BLaER1 treated with 17β-estradiol and CSF1 and Interleukin-3, amounts not matched to agents 10 nM and 100 nM (cell line): ENCODE data around the gene TIPARP.
A peak's percentile ranks its signal among the peaks of the same experiment; 100 is the strongest.

ENCODE experiments used
- H3K27ac ChIP-seq, 11 experiments: shearing (Covaris generic); formaldehyde crosslinking; 2 replicates each; pipeline ENCODE4 v1.8.1; 2022
- H3K27me3 ChIP-seq, 11 experiments: shearing (Covaris generic); formaldehyde crosslinking; 2 replicates each; pipeline ENCODE4 v1.8.1; 2022
- H3K36me3 ChIP-seq, 11 experiments: shearing (Covaris generic); formaldehyde crosslinking; 2 replicates each; pipeline ENCODE4 v1.8.1; 2022
- H3K4me1 ChIP-seq, 10 experiments: shearing (Covaris generic); formaldehyde crosslinking; 2 replicates each; pipeline ENCODE4 v1.8.1; 2022
- H3K4me2 ChIP-seq, 11 experiments: shearing (Covaris generic); formaldehyde crosslinking; 2 replicates each; pipeline ENCODE4 v1.8.1; 2022
- H3K4me3 ChIP-seq, 10 experiments: shearing (Covaris generic); formaldehyde crosslinking; 2 replicates each; pipeline ENCODE4 v1.8.1; 2022
- H3K9ac ChIP-seq, 11 experiments: shearing (Covaris generic); formaldehyde crosslinking; 2 replicates each; pipeline ENCODE4 v1.8.1; 2022
- H3K9me3 ChIP-seq, 11 experiments: shearing (Covaris generic); formaldehyde crosslinking; replicated peaks in 1 of 11; 2 replicates each; pipeline ENCODE4 v1.8.1; 2022
- H4K20me1 ChIP-seq, 11 experiments: shearing (Covaris generic); formaldehyde crosslinking; 2 replicates each; pipeline ENCODE4 v1.8.1; 2022
- Cebpa-rat ChIP-seq, 11 experiments: shearing (Covaris generic); IDR thresholded peaks; 2 replicates each; pipeline ENCODE4 v1.8.1; 2022

TIPARP gene

DNA sequence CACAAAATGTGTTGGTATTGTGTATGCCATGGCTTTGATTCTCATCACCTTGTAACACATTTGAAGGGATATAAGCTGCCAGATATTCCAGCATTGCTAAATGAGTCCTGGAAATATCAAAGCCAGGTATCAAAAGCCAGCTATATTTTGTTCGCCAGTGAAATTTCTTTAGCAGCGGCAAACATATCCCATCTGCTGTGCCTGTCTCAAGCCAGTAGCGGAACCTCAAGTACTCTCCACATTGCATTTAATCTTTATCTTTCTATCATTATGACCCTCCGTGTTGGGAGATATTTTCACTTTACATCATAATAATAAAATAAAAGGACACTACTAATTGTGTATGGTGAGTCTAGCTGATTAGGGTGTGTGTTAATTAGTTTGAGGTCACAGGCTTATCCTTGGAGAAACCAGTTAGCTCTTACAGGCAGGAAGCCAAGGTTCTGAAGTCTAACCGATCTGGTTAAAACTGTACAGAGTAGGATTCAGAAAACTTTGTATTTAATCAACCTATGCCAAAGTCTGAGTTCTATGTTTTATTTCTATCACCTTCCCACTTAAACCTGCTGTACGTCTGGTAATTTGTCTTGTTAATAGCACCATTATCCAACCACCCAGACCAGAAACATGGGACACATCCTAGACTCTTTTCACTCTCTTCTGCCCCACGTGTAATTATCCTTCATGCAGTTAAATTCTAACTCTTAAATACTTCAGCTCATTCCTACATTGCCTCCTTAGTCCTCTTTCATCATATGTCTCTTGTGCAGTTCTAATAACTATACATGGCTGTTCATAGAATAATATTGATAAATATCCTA, 14.5 kb downstream of the TIPARP start:
- H3K9ac ChIP-seq = no peak overlapping the region
- H3K27me3 ChIP-seq = no peaks in the 10 kb centered on the region
- TF ChIP-seq Cebpa-rat (IDR thresholded peaks at IDR 0.05) = no peak
- H4K20me1 ChIP-seq = peaks cover 7 to 100% (median 44%) of the 10 kb centered on the region in 11 experiments; a peak in 18 of 22 replicates
- no peak overlapping the region for H3K27ac ChIP-seq
- H3K36me3 ChIP-seq = peaks cover 16 to 57% (median 33%) of the 10 kb centered on the region in 11 experiments; a peak in 21 of 22 replicates
- H3K4me2 ChIP-seq = no peak overlapping the region
- H3K4me1 ChIP-seq = peaks cover 0 to 37% (median 12%) of the 10 kb centered on the region in 10 experiments; a peak in 10 of 20 replicates
- H3K4me3 ChIP-seq = no peak overlapping the region
- no peaks in the 10 kb centered on the region for H3K9me3 ChIP-seq

DNA sequence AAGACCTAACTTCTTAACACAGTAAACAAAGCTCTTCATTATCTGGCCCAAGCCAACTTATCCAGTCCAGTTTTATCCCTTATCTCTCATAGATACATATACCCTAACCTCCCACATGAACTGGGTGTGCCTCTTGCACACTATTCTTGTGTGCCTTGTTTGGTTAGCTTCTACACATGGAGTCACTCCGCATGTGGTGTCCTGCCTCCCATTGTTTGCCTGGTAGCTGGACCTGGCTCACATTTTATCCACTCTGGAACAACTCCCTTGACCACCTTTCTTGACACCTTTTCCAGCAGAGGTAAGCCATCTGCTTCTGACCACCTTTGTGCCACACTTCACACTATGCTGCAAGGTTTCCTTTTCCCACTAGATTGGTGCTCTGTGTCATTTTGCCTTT, 15.2 kb downstream of the TIPARP start:
- H3K9me3 ChIP-seq = no peaks in the 10 kb centered on the region
- no peak overlapping the region for H3K4me3 ChIP-seq
- H3K9ac ChIP-seq = no peak overlapping the region
- H3K4me1 ChIP-seq = peaks cover 0 to 30% (median 10%) of the 10 kb centered on the region in 10 experiments; a peak in 10 of 20 replicates
- no peaks in the 10 kb centered on the region for H3K27me3 ChIP-seq
- peaks cover 24 to 57% (median 37%) of the 10 kb centered on the region in 11 experiments for H3K36me3 ChIP-seq
- no peak for TF ChIP-seq Cebpa-rat (IDR thresholded peaks at IDR 0.05)
- H3K27ac ChIP-seq = no peak overlapping the region
- 0 out of 22 replicates have a peak overlapping the region, but pooled peaks of 1 of the 11 experiments have one; percentile 3 for H3K4me2 ChIP-seq
- H4K20me1 ChIP-seq = peaks cover 0 to 100% (median 39%) of the 10 kb centered on the region in 11 experiments; a peak in 18 of 22 replicates

GRCh38 chr3:156691920-156692319, 17.5 kb downstream of the TIPARP start:
- TF ChIP-seq Cebpa-rat (IDR thresholded peaks at IDR 0.05) = no peak
- H3K27me3 ChIP-seq = no peaks in the 10 kb centered on the region
- H3K9me3 ChIP-seq = 0 out of 22 replicates have a peak, but pooled peaks cover 0 to 6% (median 0%) of the 10 kb centered on the region in 11 experiments
- H3K4me2 ChIP-seq = no peak overlapping the region; a peak in 1 of 22 replicates
- no peak overlapping the region for H3K4me3 ChIP-seq
- H3K36me3 ChIP-seq = peaks cover 47 to 79% (median 60%) of the 10 kb centered on the region in 11 experiments
- H3K9ac ChIP-seq = no peak overlapping the region
- H3K4me1 ChIP-seq = peaks cover 0 to 12% (median 0%) of the 10 kb centered on the region in 10 experiments; a peak in 2 of 20 replicates
- H4K20me1 ChIP-seq = peaks cover 0 to 85% (median 30%) of the 10 kb centered on the region in 11 experiments; a peak in 17 of 22 replicates
- H3K27ac ChIP-seq = no peak overlapping the region

GRCh38 chr3:156693166-156693565, 18.8 kb downstream of the TIPARP start:
- peaks cover 59 to 79% (median 68%) of the 10 kb centered on the region in 11 experiments for H3K36me3 ChIP-seq

GRCh38 chr3:156694536-156694935, 20.1 kb downstream of the TIPARP start:
- Histone ChIP-seq H3K4me3 (no peak overlapping the region), H3K9me3 (peaks cover 0 to 24% (median 12%) of the 10 kb centered on the region in 11 experiments; a peak in 13 of 22 replicates), H3K36me3 (peaks cover 63 to 79% (median 67%) of the 10 kb centered on the region in 11 experiments), H3K4me2 (no peak overlapping the region), H4K20me1 (peaks cover 0 to 82% (median 17%) of the 10 kb centered on the region in 11 experiments; a peak in 13 of 22 replicates), H3K4me1 (peaks cover 0 to 12% (median 0%) of the 10 kb centered on the region in 10 experiments; a peak in 2 of 20 replicates), H3K9ac (no peak overlapping the region), H3K27ac (no peak overlapping the region), H3K27me3 (no peaks in the 10 kb centered on the region)
- TF ChIP-seq Cebpa-rat (IDR thresholded peaks at IDR 0.05) = no peak

More at GRCh38 chr3:156693166-156693565, 18.8 kb downstream of the TIPARP start:
- no peak overlapping the region for H3K9ac ChIP-seq
- no peak for TF ChIP-seq Cebpa-rat (IDR thresholded peaks at IDR 0.05)
- peaks cover 0 to 12% (median 0%) of the 10 kb centered on the region in 10 experiments; a peak in 2 of 20 replicates for H3K4me1 ChIP-seq
- peaks cover 0 to 84% (median 22%) of the 10 kb centered on the region in 11 experiments; a peak in 14 of 22 replicates for H4K20me1 ChIP-seq
- H3K27me3 ChIP-seq = no peaks in the 10 kb centered on the region
- H3K27ac ChIP-seq = no peak overlapping the region
- no peak overlapping the region for H3K4me2 ChIP-seq
- no peak overlapping the region for H3K4me3 ChIP-seq
- peaks cover 0 to 18% (median 11%) of the 10 kb centered on the region in 11 experiments; a peak in 13 of 22 replicates for H3K9me3 ChIP-seq

DNA sequence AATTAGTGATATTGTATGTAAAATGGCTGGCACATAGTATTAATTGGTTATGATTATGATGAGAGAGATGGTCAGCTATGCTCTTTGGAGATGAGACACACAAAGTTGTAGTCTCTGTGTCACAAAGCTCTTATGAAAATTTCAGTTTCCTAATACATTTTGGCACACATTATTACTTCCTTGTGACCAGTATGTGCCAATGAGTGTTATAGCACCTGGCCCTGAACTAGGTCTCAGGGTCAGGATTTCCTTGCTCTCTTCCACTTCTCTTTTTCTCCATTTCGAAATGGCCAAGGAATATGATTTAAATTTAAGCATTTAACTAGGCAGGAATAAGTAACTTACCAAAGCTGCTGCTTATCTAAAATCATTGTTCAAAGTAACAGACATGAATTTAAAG, 28.0 kb downstream of the TIPARP start:
- no peak overlapping the region for H3K4me3 ChIP-seq
- H3K9me3 ChIP-seq = peaks cover 0 to 15% (median 12%) of the 10 kb centered on the region in 11 experiments; a peak in 13 of 22 replicates
- no peak overlapping the region for H3K9ac ChIP-seq
- peak overlapping the region in 7 of 11 experiments; percentile 3 to 57 (median 37); a peak in 13 of 22 replicates for H3K27ac ChIP-seq
- no peak for TF ChIP-seq Cebpa-rat (IDR thresholded peaks at IDR 0.05)
- H3K36me3 ChIP-seq = peaks cover 50 to 93% (median 78%) of the 10 kb centered on the region in 11 experiments
- peaks cover 0 to 53% (median 17%) of the 10 kb centered on the region in 10 experiments; a peak in 14 of 20 replicates for H3K4me1 ChIP-seq
- H3K4me2 ChIP-seq = peak overlapping the region in 7 of 11 experiments; percentile 10 to 54 (median 32); a peak in 10 of 22 replicates
- no peaks in the 10 kb centered on the region for H3K27me3 ChIP-seq
- peaks cover 0 to 49% (median 0%) of the 10 kb centered on the region in 11 experiments; a peak in 2 of 22 replicates for H4K20me1 ChIP-seq

- H3K27ac ChIP-seq = no peak overlapping the region
- H3K4me3 ChIP-seq = no peak overlapping the region
- no peak overlapping the region for H3K9ac ChIP-seq
- peak overlapping the region in 2 of 11 experiments; percentile 12 to 23; a peak in 2 of 22 replicates for H3K4me2 ChIP-seq
- no peak for TF ChIP-seq Cebpa-rat (IDR thresholded peaks at IDR 0.05)
- H3K4me1 ChIP-seq = peaks cover 0 to 53% (median 17%) of the 10 kb centered on the region in 10 experiments; a peak in 14 of 20 replicates
- peaks cover 40 to 94% (median 70%) of the 10 kb centered on the region in 11 experiments for H3K36me3 ChIP-seq
- H3K9me3 ChIP-seq = no peaks in the 10 kb centered on the region
- no peaks in the 10 kb centered on the region for H3K27me3 ChIP-seq
- H4K20me1 ChIP-seq = peaks cover 0 to 28% (median 0%) of the 10 kb centered on the region in 11 experiments; a peak in 2 of 22 replicates
These were observed 30.1 kb downstream of the TIPARP start for GRCh38 chr3:156704370-156705036.
